IPS-18c (cell line): ENCODE data around the gene ABCC1.

Experiments
- H3K4me3 ChIP-seq: 2 replicates; pipeline ENCODE4 v1.7.0; 2013; ENCODE audit warnings: low read depth, mild to moderate bottlenecking, low read length, moderate library complexity; ENCODE audit not compliant: insufficient read depth
- H3K9me3 ChIP-seq: one replicate; pipeline ENCODE4 v1.6.1; 2013; ENCODE audit warnings: mild to moderate bottlenecking, low read length, moderate library complexity; ENCODE audit not compliant: control insufficient read depth, insufficient read depth

Gene ABCC1

GRCh38 chr16:16021646-16021987 is 72.2 kb downstream of the ABCC1 start:
- H3K9me3 ChIP-seq, result no peaks in the 10 kb centered on the region
- H3K4me3 ChIP-seq, result no peak overlapping the region

- no peak overlapping the region for H3K4me3 ChIP-seq
- no peaks in the 10 kb centered on the region for H3K9me3 ChIP-seq
These were observed 72.7 kb downstream of the ABCC1 start for GRCh38 chr16:16021988-16022682.

GRCh38 chr16:16022683-16023064 is 73.3 kb downstream of the ABCC1 start:
- Histone ChIP-seq H3K4me3 (no peak overlapping the region), H3K9me3 (no peaks in the 10 kb centered on the region)

GRCh38 chr16:16025214-16025968 is 76.0 kb downstream of the ABCC1 start:
- H3K4me3 ChIP-seq, result no peak overlapping the region

GRCh38 chr16:16027728-16028310 is 78.4 kb downstream of the ABCC1 start:
- Histone ChIP-seq H3K9me3 (no peaks in the 10 kb centered on the region), H3K4me3 (no peak overlapping the region)

More at GRCh38 chr16:16025214-16025968, 76.0 kb downstream of the ABCC1 start:
- no peaks in the 10 kb centered on the region for H3K9me3 ChIP-seq

- Histone ChIP-seq H3K4me3 (no peak overlapping the region), H3K9me3 (no peaks in the 10 kb centered on the region)
These were observed 79.0 kb downstream of the ABCC1 start for GRCh38 chr16:16028311-16028999.

- Histone ChIP-seq H3K9me3 (no peaks in the 10 kb centered on the region), H3K4me3 (no peak overlapping the region)
These were observed 80.1 kb downstream of the ABCC1 start for GRCh38 chr16:16029431-16030011.

- Histone ChIP-seq H3K9me3 (no peaks in the 10 kb centered on the region), H3K4me3 (no peak overlapping the region)
These were observed 81.0 kb downstream of the ABCC1 start for GRCh38 chr16:16030449-16030848.

GRCh38 chr16:16031401-16031800 is 82.0 kb downstream of the ABCC1 start:
- no peaks in the 10 kb centered on the region for H3K9me3 ChIP-seq
- no peak overlapping the region for H3K4me3 ChIP-seq

GRCh38 chr16:16032271-16032979 is 83.0 kb downstream of the ABCC1 start:
- H3K9me3 ChIP-seq, result no peaks in the 10 kb centered on the region
- no peak overlapping the region for H3K4me3 ChIP-seq

GRCh38 chr16:16033208-16033717 is 83.8 kb downstream of the ABCC1 start:
- Histone ChIP-seq H3K4me3 (no peak overlapping the region), H3K9me3 (no peaks in the 10 kb centered on the region)

GRCh38 chr16:16036359-16036792 is 87.0 kb downstream of the ABCC1 start:
- H3K9me3 ChIP-seq, result no peaks in the 10 kb centered on the region
- H3K4me3 ChIP-seq, result no peak overlapping the region

- Histone ChIP-seq H3K4me3 (no peak overlapping the region), H3K9me3 (no peaks in the 10 kb centered on the region)
These were observed 88.1 kb downstream of the ABCC1 start for GRCh38 chr16:16037521-16037920.

- H3K9me3 ChIP-seq, result no peaks in the 10 kb centered on the region
- H3K4me3 ChIP-seq, result no peak overlapping the region
These were observed 88.6 kb downstream of the ABCC1 start for GRCh38 chr16:16037970-16038369.

GRCh38 chr16:16038950-16039349 is 89.5 kb downstream of the ABCC1 start:
- no peaks in the 10 kb centered on the region for H3K9me3 ChIP-seq

GRCh38 chr16:16041196-16041892 is 91.9 kb downstream of the ABCC1 start:
- no peaks in the 10 kb centered on the region for H3K9me3 ChIP-seq
- H3K4me3 ChIP-seq, result no peak overlapping the region

More at GRCh38 chr16:16038950-16039349, 89.5 kb downstream of the ABCC1 start:
- H3K4me3 ChIP-seq, result no peak overlapping the region
